ENCODE results near the gene RPS6KB2. TPM values are rescaled to one million over a fixed set of nuclear protein-coding genes. Genes with fewer than 3 reads are reported as not detected.

RPS6KB2 gene
- total and polyA plus RNA-seq, 9 of the 15 experiments (the other 6 are each of a cell fraction or from before 2014, with no cell fraction given): 0.42 to 122 (median 82.6) TPM

- no peak for TF ChIP-seq ZKSCAN8 (CRISPR knock-in tag; IDR thresholded peaks at IDR 0.05)
- TF ChIP-seq ATF4 (CRISPR knock-in tag; IDR thresholded peaks at IDR 0.05): 0 out of 2 replicates have a peak, but pooled peaks have one; percentile 34
- peak; percentile 85; the same call in 1 of the 2 replicates for TF ChIP-seq NBN (IDR thresholded peaks at IDR 0.05; ENCODE audit: low read depth)
- peak; percentile 51; the same call in 1 of the 2 replicates for TF ChIP-seq NKRF (IDR thresholded peaks at IDR 0.05; ENCODE audit: borderline replicate concordance)
- no peak for TF ChIP-seq BCL6 (CRISPR knock-in tag; IDR thresholded peaks at IDR 0.05)
- TF ChIP-seq GMEB1 (CRISPR knock-in tag; IDR thresholded peaks at IDR 0.05): peak; percentile 75
- no peak for TF ChIP-seq SAFB2 (IDR thresholded peaks at IDR 0.05; ENCODE audit: borderline replicate concordance, low read depth, low read length, severe bottlenecking)
- peak; percentile 72 for TF ChIP-seq POU5F1 (IDR thresholded peaks at IDR 0.05; ENCODE audit: borderline replicate concordance, low read depth, low read length, partially characterized antibody)
- TF ChIP-seq ZBTB9 (CRISPR knock-in tag; IDR thresholded peaks at IDR 0.05): 0 out of 2 replicates have a peak, but pooled peaks have one; percentile 46
- peak; percentile 78 for TF ChIP-seq MEIS2 (IDR thresholded peaks at IDR 0.05; ENCODE audit: partially characterized antibody)
- no peak for TF ChIP-seq RNF219 (CRISPR knock-in tag; IDR thresholded peaks at IDR 0.05)
- TF ChIP-seq BRF1 (IDR thresholded peaks at IDR 0.05; ENCODE audit: borderline replicate concordance, extremely low read depth, insufficient read length): no peak
- TF ChIP-seq ZNF639 (CRISPR knock-in tag; conservative IDR thresholded peaks at IDR 0.05 in 1 of 2, IDR thresholded peaks at IDR 0.05 in 1 of 2): peak in 1 of 2 experiments; percentile 89; a peak in 2 of 4 replicates
Measured at GRCh38 chr11:67428052-67429001, at the start of gene RPS6KB2 (continued).

Measured in K562 (cell line).